NCI-H128 (cell line): ENCODE results near the gene SLC48A1.

Experiments
- DNase-seq: peaks from one replicate; lab custom pipeline; 2025; ENCODE audit not compliant: unreplicated experiment; lab: John Stamatoyannopoulos, UW

The SLC48A1 gene

DNA sequence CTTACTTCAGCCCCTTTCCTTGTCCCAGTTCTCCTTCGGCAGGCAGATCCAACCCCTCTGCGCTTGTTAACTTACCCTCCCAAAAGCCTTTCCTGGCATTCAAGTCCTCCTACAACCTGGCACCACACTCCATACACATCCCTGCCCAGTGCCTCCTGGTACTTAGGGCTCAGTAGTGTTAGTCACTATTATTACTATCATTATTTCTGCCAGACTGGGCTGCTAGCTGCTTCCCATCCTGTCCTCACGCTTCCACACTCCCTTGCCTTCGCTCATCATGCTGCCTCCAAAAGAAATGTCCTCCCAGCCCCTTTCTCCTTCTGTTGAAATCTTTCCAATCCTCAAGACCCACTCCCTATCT is 48.3 kb downstream of the SLC48A1 start:
- no peak for DNase-seq

GRCh38 chr12:47822401-47822800 is 49.4 kb downstream of the SLC48A1 start:
- DNase-seq: no peak

GRCh38 chr12:47822863-47823262 is 49.8 kb downstream of the SLC48A1 start:
- DNase-seq: no peak

DNA sequence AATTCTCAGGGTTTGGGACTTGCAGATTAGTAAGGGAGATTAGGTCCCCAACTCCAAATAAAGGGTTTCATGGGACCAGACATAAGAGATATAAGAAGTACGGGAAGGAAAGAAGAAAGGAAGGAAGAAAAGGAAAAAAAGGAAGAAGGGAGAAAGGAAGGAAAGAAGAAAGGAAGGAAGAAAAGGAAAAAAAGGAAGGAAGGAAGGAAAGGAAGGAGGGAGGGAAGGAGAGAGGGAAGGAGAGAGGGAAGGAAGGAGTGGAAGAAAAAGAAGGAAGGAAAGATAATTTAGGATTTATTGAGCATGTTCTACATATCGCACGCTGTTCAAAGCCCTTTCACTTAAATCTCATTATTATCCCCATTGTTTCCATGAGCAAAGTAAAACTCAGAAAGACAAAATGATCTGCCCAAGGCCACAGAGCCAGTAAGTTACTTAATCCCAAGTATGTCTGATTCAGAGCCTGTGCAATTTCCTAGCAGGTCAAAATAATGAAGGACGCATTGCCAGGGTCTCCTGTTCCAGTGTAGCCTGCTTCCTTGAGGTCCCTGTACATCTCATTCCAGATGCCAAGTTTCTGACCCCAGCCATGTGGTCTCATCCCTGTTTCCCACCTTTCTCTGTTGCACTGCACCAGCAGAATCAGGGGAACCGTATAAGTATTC is 50.5 kb downstream of the SLC48A1 start:
- no peak for DNase-seq

DNA sequence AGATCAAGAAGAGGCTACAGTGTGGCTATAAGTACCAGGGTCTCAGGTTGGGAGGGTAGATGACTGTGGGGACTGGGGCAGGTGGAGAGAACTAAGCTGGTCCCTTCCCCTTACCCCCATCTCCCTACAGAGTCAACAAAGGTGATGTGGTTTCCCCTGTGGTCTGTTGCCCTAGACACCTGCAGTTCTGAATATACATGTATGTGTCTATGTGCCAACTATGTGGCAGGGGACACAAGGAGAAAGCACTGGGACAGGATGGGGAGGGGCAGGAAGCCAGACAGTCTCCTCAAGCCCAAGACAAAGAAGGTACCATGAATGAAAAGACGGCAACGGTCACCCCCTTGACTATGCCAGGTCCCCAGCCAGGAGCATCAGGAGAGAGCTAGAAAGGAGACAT is 51.2 kb downstream of the SLC48A1 start:
- no peak for DNase-seq

GRCh38 chr12:47824635-47825034 is 51.6 kb downstream of the SLC48A1 start:
- DNase-seq: no peak

GRCh38 chr12:47825173-47825639 is 52.2 kb downstream of the SLC48A1 start:
- DNase-seq: no peak

DNA sequence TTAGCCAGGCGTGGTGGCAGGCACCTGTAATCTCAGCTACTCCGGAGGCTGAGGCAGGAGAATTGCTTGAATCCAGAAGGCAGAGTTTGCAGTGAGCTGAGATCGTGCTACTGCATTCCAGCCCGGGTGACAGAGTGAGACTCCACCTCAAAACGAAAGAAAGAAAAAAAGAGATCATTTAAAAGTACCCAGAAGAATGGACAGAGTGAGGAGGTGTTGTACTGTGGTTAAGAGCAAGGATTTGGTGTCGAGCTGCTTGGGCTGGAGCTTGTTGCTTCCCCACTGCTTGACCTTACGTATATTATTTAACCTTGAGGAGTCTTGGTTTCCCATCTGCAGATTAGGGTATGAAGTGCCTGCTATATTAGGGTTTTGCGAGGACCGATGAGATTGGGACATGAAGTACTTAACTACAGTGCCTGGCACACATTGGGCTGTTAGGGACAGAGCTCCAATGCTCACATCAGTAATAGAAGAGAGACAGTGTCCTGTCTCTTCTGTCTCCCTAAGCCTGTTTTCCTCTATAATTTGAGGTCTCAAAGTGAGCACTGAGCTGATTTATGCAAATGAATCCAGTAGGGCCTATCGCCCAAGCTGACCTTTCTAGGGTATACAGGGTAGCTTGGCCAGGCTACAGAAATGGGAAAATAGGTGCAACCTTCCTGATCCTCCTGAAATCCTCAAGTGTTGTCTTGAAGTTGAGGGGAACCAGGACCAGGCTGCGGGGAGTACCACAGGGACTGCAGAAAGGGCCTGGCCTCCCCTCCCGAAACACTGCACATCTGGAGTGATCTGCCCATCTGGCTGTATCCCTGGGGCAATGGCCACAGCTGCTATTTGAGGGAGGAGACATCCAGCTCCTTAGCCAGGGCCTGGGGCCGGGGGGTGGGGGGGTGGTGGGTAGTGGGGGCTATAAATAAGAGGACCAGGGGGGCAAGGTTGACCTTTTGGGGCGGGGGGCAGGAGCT is 55.3 kb downstream of the SLC48A1 start:
- no peak for DNase-seq

GRCh38 chr12:47828976-47829482 is 56.0 kb downstream of the SLC48A1 start:
- no peak for DNase-seq

- DNase-seq: no peak
Observed at GRCh38 chr12:47829584-47829983, 56.5 kb downstream of the SLC48A1 start.
